GM12864 (cell line): ENCODE results near the gene COL28A1.
"Not testable (repeated sequence)": the region's sequence is repeated elsewhere in the genome, so short reads cannot be mapped to it uniquely, and the experiment has no call there.

Experiments used
- DNase-seq: peaks from one replicate; pipeline ENCODE4 v3.0.0-alpha.2; 2011; ENCODE audit warnings: low read depth
- H3K4me3 ChIP-seq: 2 replicates; pipeline ENCODE4 v1.5.1; 2011; ENCODE audit warnings: mild to moderate bottlenecking, low read depth, low read length, control low read depth
- CTCF ChIP-seq: IDR thresholded peaks from 2 replicates; pipeline ENCODE4 v1.5.1; 2011; ENCODE audit warnings: low read depth, mild to moderate bottlenecking, moderate library complexity, low read length, control low read depth, inconsistent platforms; ENCODE audit errors: missing control alignments

Gene COL28A1

GRCh38 chr7:7416031-7416858, 119.4 kb downstream of the COL28A1 start:
- DNase-seq = no peak
- TF ChIP-seq CTCF = no peak
- H3K4me3 ChIP-seq = no peak overlapping the region

- H3K4me3 ChIP-seq = no peak overlapping the region
- no peak for TF ChIP-seq CTCF
- no peak for DNase-seq
These were observed 120.7 kb downstream of the COL28A1 start for GRCh38 chr7:7414791-7415603.

GRCh38 chr7:7408001-7408770, 127.5 kb downstream of the COL28A1 start:
- no peak for TF ChIP-seq CTCF
- no peak for DNase-seq
- H3K4me3 ChIP-seq = no peak overlapping the region

GRCh38 chr7:7405461-7405860, 130.2 kb downstream of the COL28A1 start:
- no peak for DNase-seq
- no peak overlapping the region for H3K4me3 ChIP-seq
- TF ChIP-seq CTCF = no peak

GRCh38 chr7:7399707-7400106, 136.0 kb downstream of the COL28A1 start:
- no peak for TF ChIP-seq CTCF
- DNase-seq = no peak
- H3K4me3 ChIP-seq = no peak overlapping the region

- no peak overlapping the region for H3K4me3 ChIP-seq
- no peak for TF ChIP-seq CTCF
- DNase-seq = no peak
These were observed 139.9 kb downstream of the COL28A1 start for GRCh38 chr7:7395785-7396184.

GRCh38 chr7:7388164-7388563, 147.5 kb downstream of the COL28A1 start:
- DNase-seq, H3K4me3 ChIP-seq: not testable (repeated sequence)
